ENCODE data around the gene ZNF785. TPM values are rescaled to one million over a fixed set of nuclear protein-coding genes. Genes with fewer than 3 reads are reported as not detected.

The ZNF785 gene
- polyA plus RNA-seq, 1 donor (not counting 4 experiments of a cell fraction or from before 2014, with no cell fraction given): 3.4 TPM

GRCh38 chr16:30552956-30553355, 32.5 kb downstream of the ZNF785 start:
- DNase-seq (ENCODE audit: low read depth, low spot score) (no peak), FAIRE-seq (no peak)
- Histone ChIP-seq H3K36me3 (ENCODE audit: control insufficient read depth in 2 of 2, extremely low read depth in 1 of 2, insufficient read depth in 2 of 2, low read length in 2 of 2) (peaks cover 0 to 8% of the 10 kb centered on the region in 2 experiments), H3K9me1 (ENCODE audit: control insufficient read depth, extremely low read depth, insufficient read depth, low read length) (no peaks in the 10 kb centered on the region), H2AFZ (ENCODE audit: control insufficient read depth, low read length) (no peak overlapping the region), H3K27me3 (ENCODE audit: control insufficient read depth, extremely low read depth, insufficient read depth, low read length) (no peaks in the 10 kb centered on the region), H3K9ac (ENCODE audit: control insufficient read depth, extremely low read depth, insufficient read depth, low read length) (no peak overlapping the region), H3K27ac (ENCODE audit: control insufficient read depth, insufficient read depth, low read length) (no peak overlapping the region), H3K4me2 (ENCODE audit: control insufficient read depth, extremely low read depth, insufficient read depth, low read depth, low read length) (no peak overlapping the region), H3K4me3 (ENCODE audit: control insufficient read depth in 2 of 3, extremely low read depth in 1 of 3, insufficient read depth in 2 of 3, low read depth in 1 of 3, low read length in 3 of 3) (no peak overlapping the region), H3K9me3 (ENCODE audit: control insufficient read depth, low read depth, low read length) (no peaks in the 10 kb centered on the region), H3K79me2 (ENCODE audit: control insufficient read depth, insufficient read depth, low read length) (peaks cover 18% of the 10 kb centered on the region), H4K20me1 (ENCODE audit: control insufficient read depth, extremely low read depth, insufficient read depth, low read length) (no peaks in the 10 kb centered on the region), H3K4me1 (ENCODE audit: control insufficient read depth, extremely low read depth, insufficient read depth, low read length) (peaks cover 7% of the 10 kb centered on the region)
- no peak for TF ChIP-seq EZH2 (IDR thresholded peaks at IDR 0.05; ENCODE audit: low read length)
- no peak for TF ChIP-seq CTCF (optimal IDR thresholded peaks at IDR 0.05 in 1 of 3, IDR thresholded peaks at IDR 0.05 in 1 of 3, conservative IDR thresholded peaks at IDR 0.05 in 1 of 3; ENCODE audit: extremely low read depth in 1 of 3, insufficient read depth in 2 of 3, low read length in 3 of 3)
- dilution Hi-C loops (cut with MboI; ENCODE audit: extremely low pct_ligation_motif_present, low sequenced_read_pairs): no loop called here

- peaks cover 0 to 8% of the 10 kb centered on the region in 2 experiments for H3K36me3 ChIP-seq (ENCODE audit: control insufficient read depth in 2 of 2, extremely low read depth in 1 of 2, insufficient read depth in 2 of 2, low read length in 2 of 2)
- peaks cover 5% of the 10 kb centered on the region for H3K4me1 ChIP-seq (ENCODE audit: control insufficient read depth, extremely low read depth, insufficient read depth, low read length)
- H3K9ac ChIP-seq (ENCODE audit: control insufficient read depth, extremely low read depth, insufficient read depth, low read length): no peak overlapping the region
- dilution Hi-C loops (cut with MboI; ENCODE audit: extremely low pct_ligation_motif_present, low sequenced_read_pairs): no loop called here
- no peaks in the 10 kb centered on the region for H4K20me1 ChIP-seq (ENCODE audit: control insufficient read depth, extremely low read depth, insufficient read depth, low read length)
- H3K9me3 ChIP-seq (ENCODE audit: control insufficient read depth, low read depth, low read length): no peaks in the 10 kb centered on the region
- no peak overlapping the region for H3K4me3 ChIP-seq (ENCODE audit: control insufficient read depth in 2 of 3, extremely low read depth in 1 of 3, insufficient read depth in 2 of 3, low read depth in 1 of 3, low read length in 3 of 3)
- H2AFZ ChIP-seq (ENCODE audit: control insufficient read depth, low read length): no peak overlapping the region
- H3K79me2 ChIP-seq (ENCODE audit: control insufficient read depth, insufficient read depth, low read length): peaks cover 10% of the 10 kb centered on the region
- no peaks in the 10 kb centered on the region for H3K27me3 ChIP-seq (ENCODE audit: control insufficient read depth, extremely low read depth, insufficient read depth, low read length)
- no peak overlapping the region for H3K27ac ChIP-seq (ENCODE audit: control insufficient read depth, insufficient read depth, low read length)
- DNase-seq (ENCODE audit: low read depth, low spot score): no peak
- TF ChIP-seq EZH2 (IDR thresholded peaks at IDR 0.05; ENCODE audit: low read length) (no peak), CTCF (optimal IDR thresholded peaks at IDR 0.05 in 1 of 3, IDR thresholded peaks at IDR 0.05 in 1 of 3, conservative IDR thresholded peaks at IDR 0.05 in 1 of 3; ENCODE audit: extremely low read depth in 1 of 3, insufficient read depth in 2 of 3, low read length in 3 of 3) (no peak)
- no peak for FAIRE-seq
- H3K4me2 ChIP-seq (ENCODE audit: control insufficient read depth, extremely low read depth, insufficient read depth, low read depth, low read length): no peak overlapping the region
- H3K9me1 ChIP-seq (ENCODE audit: control insufficient read depth, extremely low read depth, insufficient read depth, low read length): no peaks in the 10 kb centered on the region
Measured at GRCh38 chr16:30551781-30552180, 33.7 kb downstream of the ZNF785 start.
